GM12801 (cell line): ENCODE results near the gene MRPL41.

Experiments used
- TF ChIP-seq, protein P1 (sequence below): IDR thresholded peaks from one replicate; pipeline ENCODE4 v1.5.1; 2011; ENCODE audit warnings: control low read depth; ENCODE audit not compliant: insufficient read length; ENCODE audit errors: extremely low read depth

MRPL41 gene

DNA sequence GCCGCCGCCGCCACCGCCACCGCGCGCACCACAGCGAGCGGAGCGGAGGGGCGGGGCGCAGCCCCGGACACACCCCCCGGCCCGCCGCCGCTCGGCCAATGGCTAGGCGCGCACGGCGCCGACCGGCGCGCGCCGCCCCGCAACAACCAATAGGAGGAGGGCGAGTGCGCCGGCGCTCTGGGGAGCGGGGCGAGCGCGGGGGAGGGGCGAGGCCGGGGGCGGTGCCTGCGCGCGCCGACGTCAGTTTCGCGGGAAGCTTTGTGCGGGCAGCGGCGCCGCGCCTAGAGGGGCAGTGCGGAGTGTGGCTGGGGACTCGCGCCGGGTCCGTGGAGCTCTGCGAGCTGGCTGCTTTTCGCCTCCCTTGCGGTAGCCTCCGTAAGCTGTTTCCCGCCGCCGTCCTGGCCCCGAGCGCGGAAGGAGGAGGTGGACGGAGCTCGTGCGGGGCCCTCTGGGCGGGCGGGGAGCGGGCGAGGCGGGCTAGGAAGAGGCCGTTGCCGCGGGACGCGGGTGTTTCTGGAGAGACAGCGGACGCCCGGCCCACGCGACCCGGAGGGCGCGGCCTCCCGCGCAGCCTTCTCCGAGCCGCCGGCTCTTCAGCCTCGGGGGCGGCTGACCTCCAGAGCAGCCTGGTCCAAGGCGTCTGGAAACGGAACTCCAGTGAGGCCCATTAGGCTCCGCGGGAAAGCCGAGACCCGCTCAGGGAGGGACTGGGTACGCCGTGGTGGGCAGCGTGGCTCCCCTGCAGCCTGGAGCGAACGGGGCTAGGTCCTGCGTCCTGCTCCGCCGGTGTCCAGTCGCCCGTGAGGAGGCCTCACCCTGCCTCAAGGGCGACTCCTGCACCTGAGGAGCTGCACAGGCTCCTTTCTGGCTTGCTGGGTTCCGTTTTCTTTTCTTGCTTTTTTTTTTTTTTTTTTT, 39.0 kb downstream of the MRPL41 start, which contains the start of gene ZMYND19:
Gene ZMYND19, minus strand, starts transcription at position 44 of the 915 bp plus-strand sequence. CDS start 249 bp downstream, outside the sequence.
- TF ChIP-seq, protein P1, sequence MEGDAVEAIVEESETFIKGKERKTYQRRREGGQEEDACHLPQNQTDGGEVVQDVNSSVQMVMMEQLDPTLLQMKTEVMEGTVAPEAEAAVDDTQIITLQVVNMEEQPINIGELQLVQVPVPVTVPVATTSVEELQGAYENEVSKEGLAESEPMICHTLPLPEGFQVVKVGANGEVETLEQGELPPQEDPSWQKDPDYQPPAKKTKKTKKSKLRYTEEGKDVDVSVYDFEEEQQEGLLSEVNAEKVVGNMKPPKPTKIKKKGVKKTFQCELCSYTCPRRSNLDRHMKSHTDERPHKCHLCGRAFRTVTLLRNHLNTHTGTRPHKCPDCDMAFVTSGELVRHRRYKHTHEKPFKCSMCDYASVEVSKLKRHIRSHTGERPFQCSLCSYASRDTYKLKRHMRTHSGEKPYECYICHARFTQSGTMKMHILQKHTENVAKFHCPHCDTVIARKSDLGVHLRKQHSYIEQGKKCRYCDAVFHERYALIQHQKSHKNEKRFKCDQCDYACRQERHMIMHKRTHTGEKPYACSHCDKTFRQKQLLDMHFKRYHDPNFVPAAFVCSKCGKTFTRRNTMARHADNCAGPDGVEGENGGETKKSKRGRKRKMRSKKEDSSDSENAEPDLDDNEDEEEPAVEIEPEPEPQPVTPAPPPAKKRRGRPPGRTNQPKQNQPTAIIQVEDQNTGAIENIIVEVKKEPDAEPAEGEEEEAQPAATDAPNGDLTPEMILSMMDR: no peak

DNA sequence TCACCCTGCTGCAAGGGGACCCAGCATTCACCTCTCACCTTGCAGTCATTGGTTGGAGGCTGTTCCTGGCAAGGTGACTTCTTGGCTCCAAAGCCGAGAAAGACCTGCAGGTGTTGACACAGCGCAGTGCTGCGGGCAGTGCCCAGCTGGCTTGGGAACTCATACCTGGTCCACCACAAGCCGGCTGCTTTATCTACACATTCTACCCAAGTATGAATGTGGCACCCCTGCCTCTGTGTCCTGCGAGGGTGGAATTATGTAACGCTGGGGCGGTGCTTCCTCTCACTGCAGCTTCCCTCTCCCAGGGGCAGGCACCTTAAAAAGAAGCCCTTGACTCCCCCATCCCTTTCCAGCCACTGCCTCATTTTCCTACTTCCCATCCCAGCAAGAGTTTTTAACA, 41.1 kb downstream of the MRPL41 start:
- TF ChIP-seq, protein P1: no peak

DNA sequence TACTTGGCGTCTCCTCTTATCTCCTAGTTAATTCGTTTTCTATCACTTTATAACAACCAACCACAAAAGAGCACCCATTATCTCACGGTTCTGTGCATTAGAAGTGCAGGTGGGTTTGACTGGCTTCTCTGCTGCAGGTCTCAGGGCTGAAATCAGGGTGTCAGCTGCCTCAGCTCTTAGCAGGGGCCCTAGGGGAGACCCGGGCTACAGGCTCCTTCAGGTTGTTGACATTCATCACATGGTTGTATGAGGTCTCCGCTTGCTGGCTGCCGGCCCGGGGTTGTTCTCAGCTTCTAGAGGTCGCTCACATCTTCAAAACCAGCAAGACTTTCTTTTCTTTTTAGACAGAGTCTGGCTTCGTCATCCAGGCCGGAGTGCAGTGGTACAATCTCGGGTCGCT, 41.5 kb downstream of the MRPL41 start:
- TF ChIP-seq, protein P1: no peak

DNA sequence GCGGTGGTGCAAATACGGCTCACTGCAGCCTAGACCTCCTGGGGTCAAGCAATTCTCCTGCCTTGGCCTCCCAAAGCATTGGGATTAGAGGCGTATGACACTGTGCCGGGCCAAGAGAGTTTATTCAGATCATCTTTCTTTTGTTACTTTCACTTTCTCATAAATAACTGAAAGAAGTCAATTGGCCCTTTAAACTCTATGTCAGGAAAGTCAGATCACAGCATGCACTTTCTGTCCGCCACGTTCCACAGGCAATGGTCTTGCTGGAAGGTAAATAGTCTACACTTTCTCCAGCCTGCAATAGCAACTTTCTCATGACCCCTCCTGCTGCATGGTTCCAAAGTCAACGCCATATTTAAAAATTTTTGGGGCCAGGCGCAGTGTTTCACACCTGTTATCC, 47.3 kb downstream of the MRPL41 start:
- TF ChIP-seq, protein P1: no peak
